Omental fat pad (tissue), 4 donors: ENCODE results near the gene MAN1C1. TPM values are rescaled to one million over a fixed set of nuclear protein-coding genes. Genes with fewer than 3 reads are reported as not detected.

Experiments
- ATAC-seq: fragments of 150-250 bp; one replicate; pipeline ENCODE4 v1.9.1; 2016; ENCODE audit warnings: mild to moderate bottlenecking, moderate library complexity; ENCODE audit not compliant: low FRiP score
- DNase-seq: peaks from one replicate; pipeline ENCODE4 v3.0.0-alpha.2; 2019; ENCODE audit warnings: low spot score
- total RNA-seq, 4 donors: library from RNA; depleted of rRNA; stranded (reverse); fragments of >200 nt; gene quantifications; one replicate each; pipeline ENCODE4 v1.1.0, GENCODE V29; 2016
- TF ChIP-seq, protein P1 (sequence below), 3 donors: fragments of 450-650 bp; IDR thresholded peaks; one replicate each; pipeline ENCODE4 v1.5.1; 2016 to 2017; ENCODE audit warnings: antibody characterized with exemption in 3 of 3, mild to moderate bottlenecking in 3 of 3, moderate library complexity in 2 of 3

The MAN1C1 gene
- total RNA-seq, 4 donors from 2014 or later, result 21.0 to 47.4 (median 24.4) TPM

DNA sequence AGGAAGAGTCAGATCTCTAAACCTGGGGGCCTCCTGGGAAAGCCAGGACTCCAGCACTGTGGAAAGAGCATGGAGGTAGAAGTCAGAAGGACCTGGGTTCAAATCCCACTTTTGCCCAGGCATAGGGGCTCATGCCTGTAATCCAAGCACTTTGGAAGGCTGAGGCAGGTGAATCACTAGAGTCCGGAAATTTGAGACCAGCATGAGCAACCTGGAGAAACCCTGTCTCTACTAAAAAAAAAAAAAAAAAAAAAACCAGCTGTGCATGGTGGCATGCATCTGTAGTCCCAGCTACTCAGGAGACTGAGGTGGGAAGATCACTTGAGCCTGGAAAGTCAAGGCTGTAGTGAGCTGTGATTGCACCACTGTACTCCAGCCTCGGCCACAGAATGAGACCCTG lies 41.4 kb upstream of the MAN1C1 start:
- DNase-seq (no peak), ATAC-seq (no peak)
- TF ChIP-seq, protein P1, sequence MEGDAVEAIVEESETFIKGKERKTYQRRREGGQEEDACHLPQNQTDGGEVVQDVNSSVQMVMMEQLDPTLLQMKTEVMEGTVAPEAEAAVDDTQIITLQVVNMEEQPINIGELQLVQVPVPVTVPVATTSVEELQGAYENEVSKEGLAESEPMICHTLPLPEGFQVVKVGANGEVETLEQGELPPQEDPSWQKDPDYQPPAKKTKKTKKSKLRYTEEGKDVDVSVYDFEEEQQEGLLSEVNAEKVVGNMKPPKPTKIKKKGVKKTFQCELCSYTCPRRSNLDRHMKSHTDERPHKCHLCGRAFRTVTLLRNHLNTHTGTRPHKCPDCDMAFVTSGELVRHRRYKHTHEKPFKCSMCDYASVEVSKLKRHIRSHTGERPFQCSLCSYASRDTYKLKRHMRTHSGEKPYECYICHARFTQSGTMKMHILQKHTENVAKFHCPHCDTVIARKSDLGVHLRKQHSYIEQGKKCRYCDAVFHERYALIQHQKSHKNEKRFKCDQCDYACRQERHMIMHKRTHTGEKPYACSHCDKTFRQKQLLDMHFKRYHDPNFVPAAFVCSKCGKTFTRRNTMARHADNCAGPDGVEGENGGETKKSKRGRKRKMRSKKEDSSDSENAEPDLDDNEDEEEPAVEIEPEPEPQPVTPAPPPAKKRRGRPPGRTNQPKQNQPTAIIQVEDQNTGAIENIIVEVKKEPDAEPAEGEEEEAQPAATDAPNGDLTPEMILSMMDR (IDR thresholded peaks at IDR 0.05), result no peak

DNA sequence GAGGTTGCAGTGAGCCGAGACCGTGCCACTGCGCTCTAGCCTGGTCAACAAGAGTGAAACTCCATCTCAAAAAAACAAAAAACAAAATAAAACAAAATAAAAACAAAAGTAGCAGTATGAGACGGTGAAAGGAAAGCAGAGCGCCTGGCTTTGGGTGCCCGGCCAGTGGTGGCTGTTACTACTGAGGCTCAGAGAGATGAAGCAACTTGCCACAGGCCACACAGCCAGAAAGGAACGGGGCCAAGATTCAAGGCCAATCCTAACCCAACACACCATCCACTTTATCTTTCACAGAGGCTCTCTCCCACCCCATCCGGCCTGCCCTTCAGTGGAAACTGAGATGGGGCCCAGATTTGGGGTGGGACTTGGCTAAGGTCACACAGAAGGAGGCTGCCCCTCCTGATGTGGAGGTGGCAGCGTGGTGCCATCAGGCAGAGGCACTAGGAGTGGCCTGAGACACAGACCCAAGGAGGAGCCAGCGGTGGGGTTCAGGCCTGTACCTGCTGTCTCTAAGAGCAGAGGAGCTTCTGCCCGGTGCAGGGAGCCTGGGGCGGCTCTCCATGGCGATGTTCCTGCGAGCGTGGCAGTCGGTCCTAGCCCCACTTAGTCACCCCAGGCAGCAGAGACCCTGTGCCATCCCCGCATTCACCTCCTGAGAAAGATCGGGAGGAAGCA lies 40.0 kb upstream of the MAN1C1 start:
- DNase-seq, result no peak
- TF ChIP-seq, protein P1 (IDR thresholded peaks at IDR 0.05), result no peak
- no peak for ATAC-seq

DNA sequence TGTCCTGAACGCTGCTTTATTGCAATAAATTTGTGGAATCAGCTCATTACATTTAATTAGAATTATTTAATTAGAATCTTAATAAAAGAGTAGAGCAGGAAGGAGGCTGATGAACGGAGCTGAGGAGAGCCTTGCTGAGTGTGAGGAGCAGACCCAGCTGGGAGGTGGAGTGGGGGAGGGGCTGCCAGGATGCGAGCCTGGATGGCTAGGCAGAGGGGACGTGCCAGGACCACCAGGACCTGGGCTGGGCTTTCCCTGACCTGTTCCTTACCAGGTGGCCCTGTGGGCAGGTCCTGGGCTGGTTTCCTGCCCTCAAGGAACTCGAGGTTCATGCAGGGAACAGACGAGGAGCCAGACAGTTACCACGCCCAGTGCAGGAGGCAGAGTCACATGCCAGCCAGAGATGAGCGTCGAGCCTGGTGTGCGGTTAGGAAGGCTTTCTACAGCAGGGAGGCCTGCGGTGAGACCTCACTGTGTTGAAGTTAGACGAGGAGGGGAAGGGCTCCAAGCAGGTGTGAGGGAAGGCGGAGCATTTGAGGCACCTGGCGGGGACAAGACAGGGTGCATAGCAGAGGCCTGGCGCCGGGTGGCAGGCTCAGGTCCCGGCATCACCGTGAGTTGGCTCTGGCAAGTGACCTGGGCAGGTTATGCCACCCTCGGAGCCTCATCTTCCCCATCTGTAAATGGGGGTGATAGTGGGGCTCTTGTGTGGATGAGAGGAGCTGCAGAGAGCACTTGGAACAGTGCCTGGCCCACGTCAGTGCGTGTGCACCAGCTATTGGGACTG lies 39.3 kb upstream of the MAN1C1 start:
- ATAC-seq, result no peak

DNA sequence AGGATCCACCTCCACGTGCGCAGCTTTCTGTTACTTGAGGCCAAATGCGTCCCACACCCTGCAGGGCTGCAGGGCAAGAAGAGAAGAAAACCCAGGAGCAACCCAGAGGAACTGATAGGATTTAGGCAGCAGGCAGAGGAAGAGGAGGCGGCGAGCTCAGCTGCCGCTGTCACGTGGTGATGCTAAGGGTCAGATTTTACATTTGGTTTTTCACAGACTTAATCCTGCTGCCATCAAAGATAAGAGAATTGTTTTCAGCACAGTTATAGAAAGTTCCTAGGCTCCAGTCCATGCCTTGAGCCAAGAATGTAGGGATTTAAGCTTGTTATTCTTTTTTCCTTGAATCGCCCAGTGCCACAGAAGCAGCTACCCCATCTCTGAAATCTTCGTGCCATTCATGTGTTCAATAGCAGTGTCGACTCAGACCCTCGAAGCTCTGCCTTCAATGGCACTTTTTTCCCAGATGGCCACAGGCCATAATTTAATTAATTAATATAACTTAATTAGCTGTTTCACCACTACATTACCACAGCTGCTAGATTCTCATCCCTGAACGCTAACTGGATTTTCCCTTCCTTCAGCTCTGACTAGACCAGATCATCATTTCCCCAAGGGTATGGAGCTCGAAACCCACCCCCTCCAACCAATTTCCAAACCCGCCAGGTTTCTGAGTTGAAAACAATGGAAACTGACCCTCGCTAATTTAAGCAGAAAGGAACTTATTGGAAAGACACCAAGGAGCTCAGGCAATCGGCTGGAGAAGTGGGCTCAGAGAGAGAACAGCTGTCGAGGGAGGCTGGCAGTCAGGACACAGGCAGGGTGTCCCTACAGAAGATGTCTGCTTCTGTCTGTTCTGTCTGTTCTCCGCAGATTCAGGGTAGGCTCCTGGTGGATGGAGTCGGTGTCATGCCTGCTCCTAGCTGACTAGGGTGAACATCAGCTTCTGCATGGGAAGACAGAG lies 37.0 kb upstream of the MAN1C1 start:
- TF ChIP-seq, protein P1 (IDR thresholded peaks at IDR 0.05), result no peak
- ATAC-seq, result no peak
- no peak for DNase-seq

More for the DNA sequence above, 39.3 kb upstream of the MAN1C1 start:
- TF ChIP-seq, protein P1 (IDR thresholded peaks at IDR 0.05), result no peak
- no peak for DNase-seq

DNA sequence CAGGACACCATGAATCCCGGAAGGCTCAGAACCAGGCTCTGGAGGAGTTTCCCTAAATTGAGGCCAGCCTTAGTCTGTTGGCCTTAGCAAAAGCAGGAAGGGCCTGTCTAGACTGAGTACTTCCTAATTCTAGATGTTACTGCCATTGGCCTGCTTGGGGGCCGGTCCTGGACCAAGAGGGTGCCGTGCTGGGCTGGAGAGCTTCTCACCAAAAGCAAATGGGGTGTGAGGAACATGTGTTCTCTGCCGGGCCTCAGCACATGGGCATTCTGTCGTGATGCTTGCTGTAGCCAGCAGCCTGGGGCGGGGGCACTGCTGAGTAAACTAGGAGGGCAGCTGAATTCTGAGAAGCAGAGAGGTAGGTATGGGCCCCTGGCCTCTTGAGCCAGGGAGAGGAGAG lies 35.7 kb upstream of the MAN1C1 start:
- TF ChIP-seq, protein P1 (IDR thresholded peaks at IDR 0.05), result no peak
- no peak for DNase-seq
- ATAC-seq, result no peak

DNA sequence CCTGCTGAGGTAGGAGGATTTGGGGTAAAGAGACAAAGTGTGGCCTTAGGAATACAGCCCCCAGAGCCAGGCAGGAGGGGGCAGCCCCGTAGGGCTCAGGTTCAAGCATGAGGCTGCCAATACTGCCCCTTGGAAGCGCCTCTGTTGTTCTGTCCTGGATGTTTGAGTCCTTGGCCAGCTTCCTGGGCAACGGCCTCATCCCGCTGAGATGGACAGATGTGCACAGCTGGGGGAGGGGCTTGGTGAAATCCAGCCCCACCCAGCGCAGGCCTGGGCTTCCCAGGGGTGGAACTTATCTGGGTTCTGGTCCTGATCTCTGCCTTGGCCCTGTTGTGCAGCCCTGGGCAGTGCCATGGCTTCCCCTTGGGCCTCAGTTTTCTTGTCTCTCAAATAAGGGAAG lies 34.8 kb upstream of the MAN1C1 start:
- DNase-seq (no peak), ATAC-seq (no peak)
- TF ChIP-seq, protein P1 (IDR thresholded peaks at IDR 0.05), result no peak
